H9 (cell line): ENCODE results near the gene SORBS1. TPM values are rescaled to one million over a fixed set of nuclear protein-coding genes. Genes with fewer than 3 reads are reported as not detected.

Experiments used
- DNase-seq: peaks from one replicate; pipeline ENCODE4 v3.0.0-alpha.2; 2017
- H2AFZ ChIP-seq: one replicate; pipeline ENCODE4 v1.6.1; 2013; ENCODE audit warnings: mild to moderate bottlenecking, low read length, control low read depth, moderate library complexity
- H2AK5ac ChIP-seq: 2 replicates; pipeline ENCODE4 v1.6.1; 2013; ENCODE audit warnings: low read length, control low read depth, mixed read lengths; ENCODE audit not compliant: insufficient read length
- H2BK120ac ChIP-seq: one replicate; pipeline ENCODE4 v1.6.1; 2013; ENCODE audit warnings: low read depth, mild to moderate bottlenecking, low read length, control low read depth, inconsistent platforms; ENCODE audit not compliant: poor library complexity, severe bottlenecking
- H2BK12ac ChIP-seq: 2 replicates; pipeline ENCODE4 v1.6.1; 2013; ENCODE audit warnings: low read length, control low read depth, mixed read lengths, low read depth; ENCODE audit not compliant: insufficient read length
- H2BK15ac ChIP-seq: 2 replicates; pipeline ENCODE4 v1.6.1; 2013; ENCODE audit warnings: low read depth, low read length, control low read depth
- H2BK20ac ChIP-seq: one replicate; pipeline ENCODE4 v1.6.1; 2013; ENCODE audit warnings: low read depth, mild to moderate bottlenecking, low read length, control low read depth, inconsistent platforms; ENCODE audit not compliant: poor library complexity, severe bottlenecking
- H2BK5ac ChIP-seq: 2 replicates; pipeline ENCODE4 v1.6.1; 2013; ENCODE audit warnings: low read length, control low read depth, mixed read lengths; ENCODE audit not compliant: insufficient read length
- H3K14ac ChIP-seq: 2 replicates; pipeline ENCODE4 v1.6.1; 2013; ENCODE audit warnings: low read length, control low read depth; ENCODE audit not compliant: insufficient read depth
- H3K18ac ChIP-seq: 2 replicates; pipeline ENCODE4 v1.6.1; 2013; ENCODE audit warnings: low read depth, mild to moderate bottlenecking, mixed read lengths, low read length, control low read depth; ENCODE audit not compliant: insufficient read length
- H3K23ac ChIP-seq: 2 replicates; pipeline ENCODE4 v1.6.1; 2013; ENCODE audit warnings: low read length, control low read depth, mixed read lengths, low read depth; ENCODE audit not compliant: insufficient read length
- H3K23me2 ChIP-seq: 2 replicates; pipeline ENCODE4 v1.6.1; 2013; ENCODE audit warnings: low read depth, mild to moderate bottlenecking, mixed read lengths, low read length, control low read depth; ENCODE audit not compliant: insufficient read length, poor library complexity, severe bottlenecking
- H3K27ac ChIP-seq: 2 replicates; pipeline ENCODE4 v1.5.1; 2013; ENCODE audit warnings: low read length, control low read depth, mixed read lengths, low read depth; ENCODE audit not compliant: insufficient read length
- H3K27me3 ChIP-seq: 2 replicates; pipeline ENCODE4 v1.6.1; 2013; ENCODE audit warnings: low read length, control low read depth, inconsistent platforms; ENCODE audit not compliant: insufficient read depth
- H3K4ac ChIP-seq: 2 replicates; pipeline ENCODE4 v1.6.1; 2013; ENCODE audit warnings: low read depth, mild to moderate bottlenecking, control low read depth, inconsistent platforms, low read length, moderate library complexity
- H3K4me1 ChIP-seq: 2 replicates; pipeline ENCODE4 v1.6.1; 2013; ENCODE audit warnings: low read length, control low read depth, inconsistent platforms; ENCODE audit not compliant: insufficient read depth
- H3K4me2 ChIP-seq: 2 replicates; pipeline ENCODE4 v1.6.1; 2013; ENCODE audit warnings: low read length, control low read depth, mixed read lengths; ENCODE audit not compliant: insufficient read length, insufficient read depth
- H3K56ac ChIP-seq: 2 replicates; pipeline ENCODE4 v1.6.1; 2013; ENCODE audit warnings: low read depth, mild to moderate bottlenecking, mixed read lengths, low read length, control low read depth; ENCODE audit not compliant: insufficient read length
- H3K79me1 ChIP-seq: 2 replicates; pipeline ENCODE4 v1.6.1; 2013; ENCODE audit warnings: low read depth, mild to moderate bottlenecking, moderate library complexity, low read length, control low read depth, inconsistent platforms; ENCODE audit not compliant: insufficient read depth, poor library complexity, severe bottlenecking
- H3K79me2 ChIP-seq: 2 replicates; pipeline ENCODE4 v1.6.1; 2013; ENCODE audit warnings: low read length, control low read depth, inconsistent platforms; ENCODE audit not compliant: insufficient read depth
- H3K9ac ChIP-seq: 2 replicates; pipeline ENCODE4 v1.6.1; 2013; ENCODE audit warnings: low read length, control low read depth, mixed read lengths; ENCODE audit not compliant: insufficient read length; ENCODE audit errors: extremely low read depth
- H3K9me3 ChIP-seq: one replicate; pipeline ENCODE4 v1.6.1; 2013; ENCODE audit warnings: low read depth, low read length, inconsistent platforms; ENCODE audit not compliant: control insufficient read depth
- H3T11ph ChIP-seq: one replicate; pipeline ENCODE4 v1.6.1; 2013; ENCODE audit warnings: mild to moderate bottlenecking, low read length, control low read depth, inconsistent platforms
- H4K20me1 ChIP-seq: one replicate; pipeline ENCODE4 v1.6.1; 2013; ENCODE audit not compliant: control insufficient read depth, insufficient read length, insufficient read depth
- H4K5ac ChIP-seq: 2 replicates; pipeline ENCODE4 v1.6.1; 2013; ENCODE audit warnings: low read depth, mild to moderate bottlenecking, mixed read lengths, low read length, control low read depth; ENCODE audit not compliant: insufficient read length
- H4K8ac ChIP-seq: replicated peaks from 2 replicates; pipeline ENCODE4 v1.6.1; 2013; ENCODE audit warnings: low read length, control low read depth, mixed read lengths, low read depth; ENCODE audit not compliant: insufficient read length
- H4K91ac ChIP-seq: 2 replicates; pipeline ENCODE4 v1.6.1; 2013; ENCODE audit warnings: low read depth, mild to moderate bottlenecking, moderate library complexity, mixed read lengths, low read length, control low read depth; ENCODE audit not compliant: insufficient read length
- H3K27ac Mint-ChIP-seq, 3 experiments: 2 replicates in 2 of 3; 3 replicates in 1 of 3; pipeline ENCODE4 v1.8.0; 2020 to 2021; ENCODE audit warnings: mixed read lengths in 3 of 3, mild to moderate bottlenecking in 1 of 3, moderate library complexity in 1 of 3
- H3K27me3 Mint-ChIP-seq: 2 replicates; pipeline ENCODE4 v1.8.0; 2021; ENCODE audit warnings: low read depth, mild to moderate bottlenecking, moderate library complexity, mixed read lengths
- H3K36me3 Mint-ChIP-seq, 3 experiments: 2 replicates in 2 of 3; 3 replicates in 1 of 3; pipeline ENCODE4 v1.8.0; 2020 to 2021; ENCODE audit warnings: low read depth in 3 of 3, mixed read lengths in 3 of 3; ENCODE audit not compliant: insufficient read depth in 1 of 3
- H3K4me1 Mint-ChIP-seq, 2 experiments: 2 replicates each; pipeline ENCODE4 v1.8.0; 2020; ENCODE audit warnings: mixed read lengths in 2 of 2
- H3K4me3 Mint-ChIP-seq, 2 experiments: 2 replicates in 1 of 2; 3 replicates in 1 of 2; pipeline ENCODE4 v1.8.0; 2020 to 2021; ENCODE audit warnings: mild to moderate bottlenecking in 2 of 2, mixed read lengths in 2 of 2, moderate library complexity in 1 of 2
- H3K9me3 Mint-ChIP-seq, 2 experiments: 2 replicates in 1 of 2; 3 replicates in 1 of 2; pipeline ENCODE4 v1.8.0; 2020; ENCODE audit warnings: mild to moderate bottlenecking in 2 of 2, mixed read lengths in 2 of 2, moderate library complexity in 1 of 2
- CTCF ChIP-seq: fragments of 200-600 bp; sonication (generic); conservative IDR thresholded peaks from 3 replicates; pipeline ENCODE4 v1.8.0; 2021; ENCODE audit warnings: antibody characterized with exemption, mild to moderate bottlenecking
- WGBS: extraction: QIAGEN DNeasy Blood & Tissue Kit; methylation state at CpG from one replicate; pipeline ENCODE4 v1.1.7; 2013; ENCODE audit warnings: missing lambda C conversion rate, low lambda C conversion rate, mixed read lengths; ENCODE audit not compliant: insufficient read length; ENCODE audit errors: extremely low coverage; 5-methylcytosine and 5-hydroxymethylcytosine counted together
- total RNA-seq: library from RNA; stranded (reverse); gene quantifications from 2 replicates; pipeline ENCODE4 v1.2.1, GENCODE V29; 2021

Gene SORBS1
- total RNA-seq, 1 experiment from 2014 or later, result 24.3 TPM

- H3K27ac Mint-ChIP-seq, result peak overlapping the region in 2 of 3 experiments; percentile 20 to 61; a peak in 2 of 7 replicates
- H3K4ac ChIP-seq, result no peak overlapping the region
Measured at GRCh38 chr10:95435548-95436279, 125.5 kb downstream of the SORBS1 start.

More at GRCh38 chr10:95435548-95436279, 125.5 kb downstream of the SORBS1 start:
- H3K9me3 ChIP-seq, result no peaks in the 10 kb centered on the region
- no peaks in the 10 kb centered on the region for H3K9me3 Mint-ChIP-seq
- H4K91ac ChIP-seq, result no peak overlapping the region
- no peak overlapping the region for H2AK5ac ChIP-seq
- no peak overlapping the region for H2BK15ac ChIP-seq
- H4K5ac ChIP-seq, result no peak overlapping the region
- peaks cover 0 to 4% (median 0%) of the 10 kb centered on the region in 3 experiments; a peak in 1 of 7 replicates for H3K36me3 Mint-ChIP-seq
- H2BK20ac ChIP-seq, result no peak overlapping the region
- no peak for TF ChIP-seq CTCF
- H3K56ac ChIP-seq, result no peak overlapping the region
- no peaks in the 10 kb centered on the region for H3K79me1 ChIP-seq
- H3K9ac ChIP-seq, result no peak overlapping the region
- no peaks in the 10 kb centered on the region for H3K23me2 ChIP-seq
- H2AFZ ChIP-seq, result no peak overlapping the region
- no peaks in the 10 kb centered on the region for H3K79me2 ChIP-seq
- no peak overlapping the region for H2BK5ac ChIP-seq
- H3T11ph ChIP-seq, result no peak overlapping the region
- H3K27me3 ChIP-seq, result no peaks in the 10 kb centered on the region
- H3K27ac ChIP-seq, result no peak overlapping the region
- H2BK12ac ChIP-seq, result no peak overlapping the region
- DNase-seq, result no peak
- no peak overlapping the region; the same call in 1 of the 2 replicates for H3K14ac ChIP-seq
- H4K8ac ChIP-seq, result no peak overlapping the region
- H4K20me1 ChIP-seq, result no peaks in the 10 kb centered on the region
- H2BK120ac ChIP-seq, result no peak overlapping the region
- no peak overlapping the region for H3K23ac ChIP-seq
- H3K4me1 Mint-ChIP-seq, result peaks cover 0 to 7% of the 10 kb centered on the region in 2 experiments; a peak in 1 of 4 replicates
- H3K27me3 Mint-ChIP-seq, result no peaks in the 10 kb centered on the region
- H3K18ac ChIP-seq, result no peak overlapping the region
- H3K4me2 ChIP-seq, result no peak overlapping the region
- H3K4me1 ChIP-seq, result no peaks in the 10 kb centered on the region
- no peak overlapping the region for H3K4me3 Mint-ChIP-seq
- WGBS, result no CpG with 5 or more reads among the region's 13 CpGs
